Measurements from ENCODE around the gene PPP4R3A.

PPP4R3A gene

GRCh38 chr14:91444335-91445020, 65.6 kb downstream of the PPP4R3A start:
- no peak for TF ChIP-seq REST (IDR thresholded peaks at IDR 0.05; ENCODE audit: low read depth)
- no peak for TF ChIP-seq TCF12 (IDR thresholded peaks at IDR 0.05; ENCODE audit: low read depth)
- no peak for TF ChIP-seq MAX (IDR thresholded peaks at IDR 0.05)
- TF ChIP-seq RAD21 (IDR thresholded peaks at IDR 0.05; ENCODE audit: low read depth) = no peak

GRCh38 chr14:91439345-91439744, 70.8 kb downstream of the PPP4R3A start:
- TF ChIP-seq NFIC (IDR thresholded peaks at IDR 0.05) = no peak
- no peak for TF ChIP-seq RAD21 (IDR thresholded peaks at IDR 0.05; ENCODE audit: low read depth)
- no peak for TF ChIP-seq TEAD4 (IDR thresholded peaks at IDR 0.05)
- no peak for TF ChIP-seq MAX (IDR thresholded peaks at IDR 0.05)
- TF ChIP-seq FOXM1 (IDR thresholded peaks at IDR 0.05; ENCODE audit: borderline replicate concordance, low read depth) = no peak
- TF ChIP-seq CREB1 (IDR thresholded peaks at IDR 0.05; ENCODE audit: low read depth) = no peak
- no peak for TF ChIP-seq YY1 (IDR thresholded peaks at IDR 0.05; ENCODE audit: low read depth)
- no peak for TF ChIP-seq TCF12 (IDR thresholded peaks at IDR 0.05; ENCODE audit: low read depth)
- no peak for TF ChIP-seq EP300 (IDR thresholded peaks at IDR 0.05; ENCODE audit: borderline replicate concordance)

GRCh38 chr14:91438845-91439244, 71.3 kb downstream of the PPP4R3A start:
- TF ChIP-seq USF1 (IDR thresholded peaks at IDR 0.05) (no peak), RAD21 (IDR thresholded peaks at IDR 0.05; ENCODE audit: low read depth) (no peak), EGR1 (IDR thresholded peaks at IDR 0.05) (no peak), ZBTB7A (IDR thresholded peaks at IDR 0.05; ENCODE audit: low read depth) (no peak), TEAD4 (IDR thresholded peaks at IDR 0.05) (no peak), TAF1 (IDR thresholded peaks at IDR 0.05; ENCODE audit: low read depth) (no peak), YY1 (IDR thresholded peaks at IDR 0.05; ENCODE audit: low read depth) (no peak), NFIC (IDR thresholded peaks at IDR 0.05) (no peak), CEBPB (IDR thresholded peaks at IDR 0.05) (no peak), FOXM1 (IDR thresholded peaks at IDR 0.05; ENCODE audit: borderline replicate concordance, low read depth) (no peak), MAX (IDR thresholded peaks at IDR 0.05) (no peak), TCF12 (IDR thresholded peaks at IDR 0.05; ENCODE audit: low read depth) (no peak), REST (IDR thresholded peaks at IDR 0.05; ENCODE audit: low read depth) (no peak)

GRCh38 chr14:91429385-91429784, 80.7 kb downstream of the PPP4R3A start:
- TF ChIP-seq REST (IDR thresholded peaks at IDR 0.05; ENCODE audit: low read depth) (no peak), NFIC (IDR thresholded peaks at IDR 0.05) (no peak), USF1 (IDR thresholded peaks at IDR 0.05) (no peak), ZBTB7A (IDR thresholded peaks at IDR 0.05; ENCODE audit: low read depth) (no peak), FOXM1 (IDR thresholded peaks at IDR 0.05; ENCODE audit: borderline replicate concordance, low read depth) (no peak), CEBPB (IDR thresholded peaks at IDR 0.05) (no peak), RAD21 (IDR thresholded peaks at IDR 0.05; ENCODE audit: low read depth) (no peak)
